HepG2 (cell line): Measurements from ENCODE around the gene RGPD5.
"Not testable (repeated sequence)": the region's sequence is repeated elsewhere in the genome, so short reads cannot be mapped to it uniquely, and the experiment has no call there.

Experiments
- ADNP ChIP-seq: sonication (generic); formaldehyde crosslinking; IDR thresholded peaks from 2 replicates; pipeline ENCODE4 v1.4.0; 2020; ENCODE audit warnings: missing genetic modification reagents
- CCDC6 ChIP-seq: sonication (generic); formaldehyde crosslinking; IDR thresholded peaks from 2 replicates; pipeline ENCODE4 v1.8.1; 2022; ENCODE audit warnings: mild to moderate bottlenecking, missing genetic modification reagents, moderate library complexity
- CTCF ChIP-seq: sonication (generic); formaldehyde crosslinking; IDR thresholded peaks from 2 replicates; pipeline ENCODE4 v1.5.0; 2020; ENCODE audit warnings: mild to moderate bottlenecking, missing genetic modification reagents, moderate library complexity
- IKZF1 ChIP-seq: fragments of 450-650 bp; IDR thresholded peaks from 2 replicates; pipeline ENCODE4 v1.7.1; 2016
- KLF12 ChIP-seq: sonication (generic); formaldehyde crosslinking; IDR thresholded peaks from 2 replicates; pipeline ENCODE4 v1.4.0; 2020; ENCODE audit warnings: missing genetic modification reagents, borderline replicate concordance
- MXI1 ChIP-seq: IDR thresholded peaks from 3 replicates; pipeline ENCODE4 v1.6.1; 2012; ENCODE audit warnings: low read depth, low read length, inconsistent platforms, borderline replicate concordance
- NR2F1 ChIP-seq, 2 experiments: fragments of 450-650 bp in 1 of 2; formaldehyde crosslinking in 1 of 2; IDR thresholded peaks; 2 replicates each; pipeline versions ENCODE4 v1.5.0 to v1.6.1; 2016 to 2020; ENCODE audit warnings: mild to moderate bottlenecking in 1 of 2, missing compliant biosample characterization in 1 of 2, missing genetic modification reagents in 1 of 2, moderate library complexity in 1 of 2
- RAD21 ChIP-seq: fragments of 450-650 bp; formaldehyde crosslinking; IDR thresholded peaks from 2 replicates; pipeline ENCODE4 v1.5.0; 2020; ENCODE audit warnings: mild to moderate bottlenecking
- RFX3 ChIP-seq: IDR thresholded peaks from 2 replicates; pipeline ENCODE4 v1.6.1; 2016; ENCODE audit warnings: missing biosample characterization, missing genetic modification reagents
- TCF7L2 ChIP-seq: IDR thresholded peaks from 2 replicates; pipeline ENCODE4 v1.6.1; 2011; ENCODE audit warnings: mild to moderate bottlenecking, low read depth, low read length, moderate library complexity
- ZNF12 ChIP-seq: sonication (generic); formaldehyde crosslinking; IDR thresholded peaks from 2 replicates; pipeline ENCODE4 v1.5.0; 2020; ENCODE audit warnings: missing genetic modification reagents
- ZNF563 ChIP-seq: sonication (generic); formaldehyde crosslinking; IDR thresholded peaks from 2 replicates; pipeline ENCODE4 v1.8.0; 2022; ENCODE audit warnings: mild to moderate bottlenecking, moderate library complexity, missing genetic modification reagents
- ZNF773 ChIP-seq: sonication (generic); formaldehyde crosslinking; IDR thresholded peaks from 2 replicates; pipeline ENCODE4 v1.4.0; 2020; ENCODE audit warnings: missing genetic modification reagents, borderline replicate concordance
- ZZZ3 ChIP-seq: sonication (generic); formaldehyde crosslinking; IDR thresholded peaks from 2 replicates; pipeline ENCODE4 v1.4.0; 2020; ENCODE audit warnings: missing genetic modification reagents, mild to moderate bottlenecking, borderline replicate concordance

- TF ChIP-seq CTCF (CRISPR knock-in tag); ZZZ3; MXI1; ZNF773 (CRISPR knock-in tag); KLF12 (CRISPR knock-in tag); ADNP (CRISPR knock-in tag); ZNF12 (CRISPR knock-in tag); NR2F1 (CRISPR knock-in tag; IDR thresholded peaks at IDR 0.05); RFX3 (CRISPR knock-in tag); IKZF1; ZNF563 (CRISPR knock-in tag); TCF7L2; RAD21 (CRISPR knock-in tag); CCDC6 (CRISPR knock-in tag): not testable (repeated sequence)
Observed at GRCh38 chr2:109781147-109781816, 12.8 kb upstream of the RGPD5 start.
